Measurements from ENCODE around the gene ZACN.

GRCh38 chr17:76089680-76090516 lies 10.9 kb downstream of the ZACN start:
- TF ChIP-seq FOXP2 (optimal IDR thresholded peaks at IDR 0.05; ENCODE audit: control extremely low read depth, extremely low read length, insufficient read depth): no peak
- TF ChIP-seq POLR2AphosphoS5 (IDR thresholded peaks at IDR 0.05; ENCODE audit: borderline replicate concordance, low read depth, low read length): no peak
- no peak for TF ChIP-seq EZH2 (IDR thresholded peaks at IDR 0.05)

Data from SK-N-MC (cell line).